ENCODE results near the gene HOGA1.

DNA sequence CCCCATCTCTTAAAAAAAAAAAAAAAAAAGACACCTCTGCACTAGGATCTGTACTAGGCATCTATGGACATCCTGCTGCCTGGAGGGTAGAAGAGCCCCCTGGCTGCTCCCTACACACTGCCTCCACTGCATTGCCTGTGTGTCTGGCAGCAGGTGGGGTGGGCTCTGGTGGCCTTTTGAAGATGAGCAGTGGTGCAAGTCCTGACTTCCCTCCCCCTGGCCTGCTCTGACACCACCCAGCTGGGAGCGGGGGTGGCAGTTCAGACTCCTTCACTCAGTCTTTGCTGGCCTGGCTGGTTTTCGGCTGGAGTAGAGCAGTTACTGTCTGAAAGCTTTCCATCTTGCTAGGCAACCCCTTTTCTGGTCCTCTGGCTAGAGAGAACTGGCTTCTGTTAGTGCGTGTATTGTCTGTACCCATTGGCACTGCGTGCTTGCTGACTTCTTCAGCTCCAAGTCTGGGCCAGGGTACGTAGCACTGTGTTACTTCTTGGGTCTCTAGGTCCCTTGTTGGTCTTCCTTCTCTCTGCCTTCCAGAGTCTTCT, 23.0 kb downstream of the HOGA1 start:
- TF ChIP-seq, protein P1, sequence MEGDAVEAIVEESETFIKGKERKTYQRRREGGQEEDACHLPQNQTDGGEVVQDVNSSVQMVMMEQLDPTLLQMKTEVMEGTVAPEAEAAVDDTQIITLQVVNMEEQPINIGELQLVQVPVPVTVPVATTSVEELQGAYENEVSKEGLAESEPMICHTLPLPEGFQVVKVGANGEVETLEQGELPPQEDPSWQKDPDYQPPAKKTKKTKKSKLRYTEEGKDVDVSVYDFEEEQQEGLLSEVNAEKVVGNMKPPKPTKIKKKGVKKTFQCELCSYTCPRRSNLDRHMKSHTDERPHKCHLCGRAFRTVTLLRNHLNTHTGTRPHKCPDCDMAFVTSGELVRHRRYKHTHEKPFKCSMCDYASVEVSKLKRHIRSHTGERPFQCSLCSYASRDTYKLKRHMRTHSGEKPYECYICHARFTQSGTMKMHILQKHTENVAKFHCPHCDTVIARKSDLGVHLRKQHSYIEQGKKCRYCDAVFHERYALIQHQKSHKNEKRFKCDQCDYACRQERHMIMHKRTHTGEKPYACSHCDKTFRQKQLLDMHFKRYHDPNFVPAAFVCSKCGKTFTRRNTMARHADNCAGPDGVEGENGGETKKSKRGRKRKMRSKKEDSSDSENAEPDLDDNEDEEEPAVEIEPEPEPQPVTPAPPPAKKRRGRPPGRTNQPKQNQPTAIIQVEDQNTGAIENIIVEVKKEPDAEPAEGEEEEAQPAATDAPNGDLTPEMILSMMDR (IDR thresholded peaks at IDR 0.05) = no peak
- TF ChIP-seq POLR2AphosphoS5 (IDR thresholded peaks at IDR 0.05; ENCODE audit: low read depth, low read length) = no peak

Data from Panc1 (cell line).